ENCODE data around the gene NAT9. TPM values are rescaled to one million over a fixed set of nuclear protein-coding genes. Genes with fewer than 3 reads are reported as not detected.

NAT9 gene
- total RNA-seq, 1 experiment from 2014 or later: 63.5 TPM

DNA sequence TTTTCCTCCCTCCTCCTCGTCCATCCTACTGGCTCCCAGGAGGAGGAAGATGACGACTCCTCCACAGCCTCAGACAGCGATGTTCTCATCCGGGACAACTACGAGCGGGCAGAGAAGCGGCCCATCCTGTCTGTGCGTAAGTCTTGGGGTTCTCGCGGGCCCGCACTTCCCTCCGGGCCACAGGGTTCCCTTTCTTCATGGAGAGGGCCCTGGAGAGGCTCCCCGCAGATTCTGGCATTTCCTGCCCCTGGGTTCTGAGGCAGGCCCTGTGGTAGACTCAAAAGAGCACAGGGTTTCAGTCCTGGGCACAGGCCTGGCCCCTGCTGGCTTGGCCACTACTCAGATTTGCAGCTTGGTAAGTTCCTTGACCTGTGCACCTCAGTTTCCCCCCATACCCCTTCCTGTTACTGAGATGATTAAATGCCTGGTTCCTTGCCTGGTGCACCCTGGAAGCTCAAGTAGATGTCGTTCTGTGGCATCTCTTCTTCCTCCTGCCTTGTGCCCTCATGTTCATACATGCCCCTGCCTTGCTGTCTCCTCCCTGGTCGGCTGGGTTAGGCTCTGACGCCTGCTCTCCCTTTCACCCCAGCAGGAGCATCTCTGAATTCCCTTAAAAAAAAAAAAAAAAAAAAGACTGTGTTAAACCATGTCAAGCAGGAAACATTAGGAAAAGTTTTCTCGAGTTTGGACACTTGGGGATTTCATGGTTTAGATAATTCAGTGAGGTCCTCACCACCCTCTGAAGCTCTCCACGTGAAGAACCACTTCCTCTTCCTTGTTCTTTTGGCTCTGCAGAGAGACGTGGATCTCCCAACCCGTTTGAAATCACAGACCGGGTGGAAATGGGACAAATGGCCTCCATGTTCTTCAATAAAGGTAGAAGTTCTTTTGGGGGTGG, 14.3 kb upstream of the NAT9 start:
- Mint-ChIP-seq H3K27ac (peak overlapping the region in 1 of 3 experiments; percentile 81; a peak in 2 of 7 replicates), H3K9me3 (no peaks in the 10 kb centered on the region), H3K4me1 (peaks cover 0 to 5% of the 10 kb centered on the region in 2 experiments; a peak in 2 of 4 replicates), H3K4me3 (no peak overlapping the region), H3K36me3 (ENCODE audit: insufficient read depth in 1 of 3, low read depth in 3 of 3) (peaks cover 2 to 48% (median 32%) of the 10 kb centered on the region in 3 experiments; a peak in 6 of 7 replicates), H3K27me3 (ENCODE audit: low read depth) (no peaks in the 10 kb centered on the region)
- Histone ChIP-seq H3K4ac (ENCODE audit: low read depth, low read length) (no peak overlapping the region), H3K27ac (ENCODE audit: insufficient read length, low read depth, low read length) (no peak overlapping the region), H2AK5ac (ENCODE audit: insufficient read length, low read length) (no peak overlapping the region), H3K79me1 (ENCODE audit: insufficient read depth, low read depth, low read length, poor library complexity, severe bottlenecking) (no peaks in the 10 kb centered on the region), H4K91ac (ENCODE audit: insufficient read length, low read depth, low read length) (no peak overlapping the region), H2BK15ac (ENCODE audit: low read depth, low read length) (no peak overlapping the region), H2BK12ac (ENCODE audit: insufficient read length, low read depth, low read length) (no peak overlapping the region), H3K23ac (ENCODE audit: insufficient read length, low read depth, low read length) (no peak overlapping the region), H3K23me2 (ENCODE audit: insufficient read length, low read depth, low read length, poor library complexity, severe bottlenecking) (no peaks in the 10 kb centered on the region), H2BK5ac (ENCODE audit: insufficient read length, low read length) (no peak overlapping the region), H4K20me1 (ENCODE audit: control insufficient read depth, insufficient read depth, insufficient read length) (no peaks in the 10 kb centered on the region), H4K5ac (ENCODE audit: insufficient read length, low read depth, low read length) (no peak overlapping the region), H3K4me1 (ENCODE audit: insufficient read depth, low read length) (peaks cover 3% of the 10 kb centered on the region; the same call in 1 of the 2 replicates), H3K56ac (ENCODE audit: insufficient read length, low read depth, low read length) (no peak overlapping the region), H4K8ac (replicated peaks; ENCODE audit: insufficient read length, low read depth, low read length) (no peak overlapping the region), H3K9me3 (ENCODE audit: control insufficient read depth, low read depth, low read length) (no peaks in the 10 kb centered on the region), H2BK120ac (ENCODE audit: low read depth, low read length, poor library complexity, severe bottlenecking) (no peak overlapping the region), H3K79me2 (ENCODE audit: insufficient read depth, low read length) (no peaks in the 10 kb centered on the region), H3T11ph (ENCODE audit: low read length) (no peak overlapping the region), H3K27me3 (ENCODE audit: insufficient read depth, low read length) (no peaks in the 10 kb centered on the region), H3K14ac (ENCODE audit: insufficient read depth, low read length) (no peak overlapping the region), H3K4me2 (ENCODE audit: insufficient read depth, insufficient read length, low read length) (no peak overlapping the region), H3K9ac (ENCODE audit: extremely low read depth, insufficient read length, low read length) (no peak overlapping the region), H3K18ac (ENCODE audit: insufficient read length, low read depth, low read length) (no peak overlapping the region), H2BK20ac (ENCODE audit: low read depth, low read length, poor library complexity, severe bottlenecking) (no peak overlapping the region), H2AFZ (ENCODE audit: low read length) (no peak overlapping the region)
- WGBS (ENCODE audit: extremely low coverage, insufficient read length, low lambda C conversion rate): no CpG with 5 or more reads among the region's 21 CpGs
- peak; percentile 52 for DNase-seq
- TF ChIP-seq, protein P1, sequence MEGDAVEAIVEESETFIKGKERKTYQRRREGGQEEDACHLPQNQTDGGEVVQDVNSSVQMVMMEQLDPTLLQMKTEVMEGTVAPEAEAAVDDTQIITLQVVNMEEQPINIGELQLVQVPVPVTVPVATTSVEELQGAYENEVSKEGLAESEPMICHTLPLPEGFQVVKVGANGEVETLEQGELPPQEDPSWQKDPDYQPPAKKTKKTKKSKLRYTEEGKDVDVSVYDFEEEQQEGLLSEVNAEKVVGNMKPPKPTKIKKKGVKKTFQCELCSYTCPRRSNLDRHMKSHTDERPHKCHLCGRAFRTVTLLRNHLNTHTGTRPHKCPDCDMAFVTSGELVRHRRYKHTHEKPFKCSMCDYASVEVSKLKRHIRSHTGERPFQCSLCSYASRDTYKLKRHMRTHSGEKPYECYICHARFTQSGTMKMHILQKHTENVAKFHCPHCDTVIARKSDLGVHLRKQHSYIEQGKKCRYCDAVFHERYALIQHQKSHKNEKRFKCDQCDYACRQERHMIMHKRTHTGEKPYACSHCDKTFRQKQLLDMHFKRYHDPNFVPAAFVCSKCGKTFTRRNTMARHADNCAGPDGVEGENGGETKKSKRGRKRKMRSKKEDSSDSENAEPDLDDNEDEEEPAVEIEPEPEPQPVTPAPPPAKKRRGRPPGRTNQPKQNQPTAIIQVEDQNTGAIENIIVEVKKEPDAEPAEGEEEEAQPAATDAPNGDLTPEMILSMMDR (conservative IDR thresholded peaks at IDR 0.05): no peak
